Gastrocnemius medialis (tissue), 4 donors: ENCODE data around the gene PRDM16. TPM values are rescaled to one million over a fixed set of nuclear protein-coding genes. Genes with fewer than 3 reads are reported as not detected.
A peak's percentile ranks its signal among the peaks of the same experiment; 100 is the strongest.

ENCODE experiments used
- ATAC-seq, 2 donors: fragments of 150-250 bp; one replicate each; pipeline ENCODE4 v1.9.1; 2016
- DNase-seq, 2 donors: peaks; one replicate each; pipeline ENCODE4 v3.0.0-alpha.2; 2019
- H3K27ac ChIP-seq, 4 donors: fragments of 200-600 bp; sonication (generic); 1 replicate in 1 of 4; 2 replicates in 3 of 4; pipeline ENCODE4 v1.5.1; 2016 to 2018; ENCODE audit warnings: mild to moderate bottlenecking in 2 of 4, moderate library complexity in 1 of 4
- H3K27me3 ChIP-seq, 3 donors: fragments of 200-600 bp; sonication (generic) in 2 of 3; 1 replicate in 1 of 3; 2 replicates in 2 of 3; pipeline versions ENCODE4 v1.5.1 to v1.6.0; 2016 to 2019; ENCODE audit warnings: mild to moderate bottlenecking in 1 of 3, moderate library complexity in 1 of 3
- H3K36me3 ChIP-seq, 2 donors: fragments of 200-600 bp; sonication (generic) in 1 of 2; one replicate each; pipeline ENCODE4 v1.5.1; 2017 to 2018
- H3K4me1 ChIP-seq, 2 donors: fragments of 200-600 bp; sonication (generic) in 1 of 2; one replicate each; pipeline ENCODE4 v1.5.1; 2016 to 2017; ENCODE audit warnings: mild to moderate bottlenecking in 2 of 2
- H3K4me3 ChIP-seq, 4 donors: fragments of 200-600 bp; sonication (generic) in 3 of 4; 1 replicate in 1 of 4; 2 replicates in 3 of 4; pipeline ENCODE4 v1.5.1; 2016 to 2019; ENCODE audit warnings: mild to moderate bottlenecking in 2 of 4
- H3K9me3 ChIP-seq, 3 donors: fragments of 200-600 bp; sonication (generic) in 2 of 3; 1 replicate in 1 of 3; 2 replicates in 2 of 3; pipeline ENCODE4 v1.5.1; 2016 to 2019
- CTCF ChIP-seq, 5 experiments: fragments of 450-650 bp in 3 of 5; fragments of 200-600 bp in 2 of 5; sonication (generic) in 2 of 5; IDR thresholded peaks in 4 of 5; conservative IDR thresholded peaks in 1 of 5; 1 replicate in 4 of 5; 2 replicates in 1 of 5; pipeline ENCODE4 v1.5.1; 2016 to 2019; ENCODE audit warnings: antibody characterized with exemption in 5 of 5, mild to moderate bottlenecking in 3 of 5, moderate library complexity in 3 of 5
- POLR2A ChIP-seq, 2 donors: fragments of 450-650 bp; IDR thresholded peaks; one replicate each; pipeline ENCODE4 v1.6.1; 2017; ENCODE audit warnings: antibody characterized with exemption in 2 of 2, mild to moderate bottlenecking in 2 of 2, moderate library complexity in 2 of 2
- in situ Hi-C, 4 donors: fragments of 200-750 bp; cut with MboI; loops; one replicate each; pipeline versions ENCODE4 v1.15.0 to v1.8.0; 2017; ENCODE audit warnings: low sequenced_read_pairs in 4 of 4
- intact Hi-C: fragments of 100-400 bp; cut with DNase I; formaldehyde crosslinking; loops from one replicate; pipeline ENCODE4 v1.15.1; 2023; ENCODE audit warnings: low total_unique reads
- total RNA-seq, 4 donors: library from RNA; depleted of rRNA; stranded (reverse); fragments of >200 nt; gene quantifications; one replicate each; pipeline versions ENCODE4 v1.1.0 to v1.2.3, GENCODE V29; 2016

Gene PRDM16
- total RNA-seq, 4 donors from 2014 or later: 0.03 to 0.19 (median 0.17) TPM

- H3K4me1 ChIP-seq: peaks cover 8 to 17% of the 10 kb centered on the region in 2 donors
- H3K9me3 ChIP-seq: no peaks in the 10 kb centered on the region
- intact Hi-C loops (no loop called here), in situ Hi-C loops (no loop called here)
- H3K36me3 ChIP-seq: no peaks in the 10 kb centered on the region
- ATAC-seq (no peak), DNase-seq (no peak)
- TF ChIP-seq CTCF (IDR thresholded peaks at IDR 0.05 in 4 of 5, conservative IDR thresholded peaks at IDR 0.05 in 1 of 5): no peak
- TF ChIP-seq POLR2A (IDR thresholded peaks at IDR 0.05): no peak
- H3K27me3 ChIP-seq: no peaks in the 10 kb centered on the region
- no peak overlapping the region for H3K4me3 ChIP-seq
- H3K27ac ChIP-seq: no peak overlapping the region
Observed at GRCh38 chr1:3124246-3124645, 55.2 kb downstream of the PRDM16 start.

- no peak for ATAC-seq
- DNase-seq: no peak
- H3K4me3 ChIP-seq: no peak overlapping the region
- in situ Hi-C loops: no loop called here
- H3K36me3 ChIP-seq: no peaks in the 10 kb centered on the region
- TF ChIP-seq POLR2A (IDR thresholded peaks at IDR 0.05): no peak
- no peak for TF ChIP-seq CTCF (IDR thresholded peaks at IDR 0.05 in 4 of 5, conservative IDR thresholded peaks at IDR 0.05 in 1 of 5)
- intact Hi-C loops: no loop called here
- H3K4me1 ChIP-seq: peaks cover 8 to 17% of the 10 kb centered on the region in 2 donors
- H3K9me3 ChIP-seq: no peaks in the 10 kb centered on the region
- no peak overlapping the region for H3K27ac ChIP-seq
- H3K27me3 ChIP-seq: no peaks in the 10 kb centered on the region
Observed at GRCh38 chr1:3125078-3125477, 56.1 kb downstream of the PRDM16 start.

GRCh38 chr1:3125546-3126368 is 56.8 kb downstream of the PRDM16 start:
- intact Hi-C loops: no loop called here
- no peak for ATAC-seq
- in situ Hi-C loops: no loop called here
- Histone ChIP-seq H3K4me1 (peaks cover 8 to 17% of the 10 kb centered on the region in 2 donors), H3K27me3 (no peaks in the 10 kb centered on the region), H3K27ac (no peak overlapping the region), H3K4me3 (no peak overlapping the region), H3K9me3 (no peaks in the 10 kb centered on the region), H3K36me3 (no peaks in the 10 kb centered on the region)
- DNase-seq: no peak
- no peak for TF ChIP-seq POLR2A (IDR thresholded peaks at IDR 0.05)
- no peak for TF ChIP-seq CTCF (IDR thresholded peaks at IDR 0.05 in 4 of 5, conservative IDR thresholded peaks at IDR 0.05 in 1 of 5)

- H3K4me1 ChIP-seq: peaks cover 8 to 17% of the 10 kb centered on the region in 2 donors
- H3K27me3 ChIP-seq: no peaks in the 10 kb centered on the region
- DNase-seq (no peak), ATAC-seq (no peak)
- H3K9me3 ChIP-seq: no peaks in the 10 kb centered on the region
- TF ChIP-seq POLR2A (IDR thresholded peaks at IDR 0.05) (no peak), CTCF (IDR thresholded peaks at IDR 0.05 in 4 of 5, conservative IDR thresholded peaks at IDR 0.05 in 1 of 5) (no peak)
- in situ Hi-C loops: no loop called here
- H3K4me3 ChIP-seq: no peak overlapping the region
- intact Hi-C loops: no loop called here
- peak overlapping the region in 1 of 4 donors; percentile 13 for H3K27ac ChIP-seq
- no peaks in the 10 kb centered on the region for H3K36me3 ChIP-seq
Observed at GRCh38 chr1:3126756-3127678, 58.0 kb downstream of the PRDM16 start.
